Fibroblast of the aortic adventitia (primary cell): ENCODE results near the gene VTI1A. TPM values are rescaled to one million over a fixed set of nuclear protein-coding genes. Genes with fewer than 3 reads are reported as not detected.
A peak's percentile ranks its signal among the peaks of the same experiment; 100 is the strongest.

Experiments
- DNase-seq: peaks from one replicate; pipeline ENCODE4 v3.0.0-alpha.2; 2010; ENCODE audit warnings: low read depth
- H3K4me3 ChIP-seq: 2 replicates; pipeline ENCODE4 v1.5.1; 2011; ENCODE audit warnings: low read depth, mild to moderate bottlenecking, control low read depth, low read length, moderate library complexity
- total RNA-seq: library from RNA; depleted of rRNA; stranded (reverse); fragments of >200 nt; gene quantifications from 2 replicates; pipeline ENCODE4 v1.2.3, GENCODE V29; 2012; ENCODE audit warnings: low replicate concordance
- TF ChIP-seq, protein P1 (sequence below): IDR thresholded peaks from 2 replicates; pipeline ENCODE4 v1.5.1; 2011; ENCODE audit warnings: mild to moderate bottlenecking, low read length, control low read depth, inconsistent platforms; ENCODE audit not compliant: insufficient read depth

Gene VTI1A
- total RNA-seq, 1 donor: 44.5 TPM

DNA sequence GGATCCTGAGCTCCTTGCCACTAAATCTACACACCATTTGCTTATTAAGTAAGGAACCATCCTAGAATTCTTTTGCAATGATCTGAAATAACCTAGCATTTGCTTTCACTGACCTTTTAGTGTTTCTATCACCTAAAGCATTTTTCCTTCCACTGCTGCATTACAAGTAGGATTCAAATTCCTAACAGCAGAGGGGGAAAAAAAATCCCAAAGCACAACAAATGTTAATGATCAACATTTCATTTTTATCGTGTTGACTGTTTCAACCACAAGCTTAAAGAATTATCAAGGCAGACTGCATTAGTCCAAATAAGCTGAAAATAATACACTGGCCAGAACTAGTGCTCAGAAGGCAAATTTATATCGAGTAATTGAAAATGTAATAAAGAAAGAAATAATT, 328.4 kb downstream of the VTI1A start:
- TF ChIP-seq, protein P1, sequence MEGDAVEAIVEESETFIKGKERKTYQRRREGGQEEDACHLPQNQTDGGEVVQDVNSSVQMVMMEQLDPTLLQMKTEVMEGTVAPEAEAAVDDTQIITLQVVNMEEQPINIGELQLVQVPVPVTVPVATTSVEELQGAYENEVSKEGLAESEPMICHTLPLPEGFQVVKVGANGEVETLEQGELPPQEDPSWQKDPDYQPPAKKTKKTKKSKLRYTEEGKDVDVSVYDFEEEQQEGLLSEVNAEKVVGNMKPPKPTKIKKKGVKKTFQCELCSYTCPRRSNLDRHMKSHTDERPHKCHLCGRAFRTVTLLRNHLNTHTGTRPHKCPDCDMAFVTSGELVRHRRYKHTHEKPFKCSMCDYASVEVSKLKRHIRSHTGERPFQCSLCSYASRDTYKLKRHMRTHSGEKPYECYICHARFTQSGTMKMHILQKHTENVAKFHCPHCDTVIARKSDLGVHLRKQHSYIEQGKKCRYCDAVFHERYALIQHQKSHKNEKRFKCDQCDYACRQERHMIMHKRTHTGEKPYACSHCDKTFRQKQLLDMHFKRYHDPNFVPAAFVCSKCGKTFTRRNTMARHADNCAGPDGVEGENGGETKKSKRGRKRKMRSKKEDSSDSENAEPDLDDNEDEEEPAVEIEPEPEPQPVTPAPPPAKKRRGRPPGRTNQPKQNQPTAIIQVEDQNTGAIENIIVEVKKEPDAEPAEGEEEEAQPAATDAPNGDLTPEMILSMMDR: peak; percentile 37
- no peak overlapping the region for H3K4me3 ChIP-seq
- DNase-seq: peak; percentile 46

DNA sequence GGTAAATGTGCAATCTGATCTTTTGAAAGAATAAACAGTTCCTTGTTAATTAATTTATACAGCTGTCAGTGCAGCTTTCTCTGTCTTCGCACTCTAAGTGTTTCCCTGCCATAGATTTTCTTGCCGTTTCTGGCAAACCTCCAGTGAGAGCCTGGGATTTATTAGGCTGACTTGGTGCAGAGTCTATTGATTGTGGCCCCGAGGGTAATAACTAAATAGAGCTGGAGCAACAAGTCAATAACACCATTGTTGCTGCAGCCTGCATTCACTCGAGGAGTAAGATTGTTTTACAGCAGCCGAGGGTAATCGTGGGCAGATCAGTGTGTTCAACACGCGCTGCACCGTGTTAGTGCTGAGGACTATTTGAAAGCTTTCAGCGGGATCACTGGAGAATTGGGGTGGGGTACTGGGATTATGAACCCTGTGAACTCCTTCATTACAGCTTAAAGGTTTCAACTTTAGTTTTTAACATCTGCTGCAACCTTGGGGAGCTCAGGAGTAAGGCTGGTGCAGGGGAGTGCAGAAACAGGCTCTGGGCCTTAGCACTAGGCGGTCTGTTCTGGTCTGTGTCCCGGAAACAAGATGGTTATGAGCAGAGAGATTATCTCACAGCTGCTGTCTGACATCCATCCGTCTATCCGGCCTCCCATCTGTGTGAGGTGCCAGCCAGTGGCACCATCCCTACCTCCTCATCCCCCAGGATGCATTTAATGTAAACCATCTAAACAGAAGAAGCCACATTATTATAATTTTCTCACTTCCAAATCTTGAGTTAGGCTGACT, 329.1 kb downstream of the VTI1A start:
- no peak for DNase-seq
- TF ChIP-seq, protein P1: no peak
- H3K4me3 ChIP-seq: no peak overlapping the region

DNA sequence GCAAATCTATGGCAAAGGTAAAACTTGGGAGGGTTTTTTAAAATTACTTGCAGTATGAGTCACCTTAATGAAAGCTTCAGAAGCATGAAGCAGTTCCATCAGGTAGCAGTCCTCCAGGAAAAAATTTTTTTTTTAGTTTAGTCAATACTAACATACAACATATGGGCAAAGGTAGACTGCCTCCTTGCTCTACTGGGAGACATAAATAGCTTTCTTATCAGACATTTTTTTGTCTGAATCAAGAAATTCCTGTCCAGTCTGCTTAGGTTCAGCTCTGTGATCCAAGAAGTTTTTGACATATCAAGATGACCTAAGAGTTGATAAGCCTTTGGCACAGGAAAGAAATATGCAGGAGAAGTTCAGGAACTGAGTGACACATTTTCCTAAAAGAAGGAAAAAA, 331.6 kb downstream of the VTI1A start:
- TF ChIP-seq, protein P1: no peak
- no peak overlapping the region for H3K4me3 ChIP-seq
- DNase-seq: peak; percentile 78

DNA sequence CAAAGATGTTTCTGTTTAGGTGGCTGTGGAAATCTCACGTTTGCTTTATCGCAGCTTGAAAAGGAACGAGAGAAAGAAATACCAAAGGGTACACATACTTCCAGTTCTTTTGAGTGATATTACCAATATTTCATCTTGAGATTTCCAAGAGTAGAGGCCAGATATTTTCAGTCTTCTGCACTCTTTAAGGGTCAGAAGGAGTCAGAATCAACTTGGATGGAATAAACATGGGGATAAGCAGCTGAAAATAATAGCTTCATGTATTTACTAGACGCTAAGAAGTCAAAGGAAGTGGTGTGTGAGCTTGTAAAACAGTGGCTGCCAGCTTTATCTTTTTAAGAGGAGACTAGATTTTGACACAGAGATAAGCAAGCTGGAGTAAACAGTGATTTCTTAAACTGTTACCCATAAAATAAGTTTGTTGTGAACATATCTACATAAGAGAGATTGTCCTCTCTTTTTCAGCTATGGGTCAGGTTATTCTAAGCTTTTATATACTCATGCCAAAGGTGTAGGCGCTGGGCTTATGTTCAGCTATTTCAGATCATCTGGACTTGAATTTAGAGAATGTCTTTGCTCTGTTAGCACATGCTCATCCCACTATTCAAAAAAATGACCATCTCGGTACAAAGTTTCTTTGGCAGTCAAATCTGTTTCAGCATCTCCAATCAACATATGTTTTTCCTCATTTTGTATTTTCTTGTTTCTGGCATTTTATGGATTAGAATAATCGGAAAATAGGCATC, 332.2 kb downstream of the VTI1A start:
- H3K4me3 ChIP-seq: no peak overlapping the region
- DNase-seq: no peak
- TF ChIP-seq, protein P1: no peak

DNA sequence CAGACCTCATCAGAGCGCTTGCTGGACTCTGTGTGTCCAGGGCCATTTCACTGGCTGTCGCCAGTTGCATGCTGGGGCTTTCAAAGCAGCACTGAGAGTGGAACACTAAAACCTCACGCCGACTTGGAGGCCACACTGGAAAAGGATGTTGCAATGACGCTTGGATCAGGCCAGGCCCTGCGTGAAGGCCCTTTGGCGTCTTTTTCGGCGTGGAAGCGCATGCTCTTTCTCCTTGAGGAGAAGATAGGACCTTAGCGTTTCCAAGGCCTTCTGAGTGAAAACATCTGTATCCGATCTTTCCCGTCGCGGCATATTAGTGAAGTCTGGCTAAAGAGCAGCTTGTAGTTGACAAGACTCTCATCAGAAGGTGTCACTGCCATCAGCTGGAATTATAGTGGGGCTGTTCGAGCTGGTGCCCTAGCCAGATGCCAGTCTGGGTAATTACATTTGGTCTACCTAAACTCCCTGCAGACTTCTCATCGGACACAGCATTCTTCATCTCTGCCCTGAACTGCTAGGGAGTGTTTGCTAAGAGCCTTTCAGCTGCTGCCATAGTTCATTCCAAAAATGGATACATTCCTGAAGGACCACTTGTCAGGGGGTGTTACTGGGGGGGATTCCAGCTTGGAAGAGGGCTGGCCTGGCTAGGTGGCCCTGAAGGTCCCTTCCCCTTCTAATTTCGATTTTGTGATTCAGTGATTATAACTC, 335.3 kb downstream of the VTI1A start:
- TF ChIP-seq, protein P1: no peak
- DNase-seq: peak; percentile 38
- H3K4me3 ChIP-seq: no peak overlapping the region

DNA sequence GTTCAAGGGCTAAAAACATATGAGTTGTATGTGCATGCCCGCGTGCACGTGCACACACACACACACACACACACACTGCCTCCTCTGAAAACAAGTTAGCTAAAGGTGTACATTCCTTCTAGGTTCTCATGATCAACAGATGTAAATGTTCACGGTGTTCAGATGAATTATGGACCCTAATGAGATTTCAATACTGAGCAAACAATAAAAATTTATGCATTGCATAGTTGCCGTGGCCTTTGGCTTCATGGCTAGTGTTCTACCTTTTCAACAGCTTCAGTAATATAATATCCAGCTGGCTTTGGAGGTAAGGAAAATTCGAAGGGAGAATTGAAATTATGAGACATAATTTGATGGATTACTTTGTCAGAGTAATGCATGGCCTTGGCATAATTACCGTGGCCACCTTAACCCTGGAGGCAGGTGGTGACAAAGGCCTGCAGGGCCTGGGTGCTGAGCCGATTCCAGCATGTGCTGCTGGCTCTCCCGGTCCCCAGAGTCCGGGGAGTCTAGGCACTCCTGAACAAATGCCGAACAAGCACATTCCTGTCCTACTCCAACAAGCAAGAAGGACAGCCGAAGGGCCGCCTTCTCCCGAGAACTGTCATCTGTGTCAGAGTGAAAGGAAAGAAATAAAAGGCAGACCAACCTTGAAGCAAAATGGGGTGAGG, 336.5 kb downstream of the VTI1A start:
- no peak overlapping the region for H3K4me3 ChIP-seq
- no peak for DNase-seq
- TF ChIP-seq, protein P1: no peak
